GM18867 (cell line): Measurements from ENCODE around the gene CYP1B1.
"Not testable (repeated sequence)": the region's sequence is repeated elsewhere in the genome, so short reads cannot be mapped to it uniquely, and the experiment has no call there.

Experiments
- ATAC-seq: cut with Tn5 transposase; IDR thresholded peaks from one replicate; pipeline ENCODE4 v1.9.1; 2021; ENCODE audit warnings: mild to moderate bottlenecking, moderate library complexity; ENCODE audit not compliant: unreplicated experiment

The CYP1B1 gene

DNA sequence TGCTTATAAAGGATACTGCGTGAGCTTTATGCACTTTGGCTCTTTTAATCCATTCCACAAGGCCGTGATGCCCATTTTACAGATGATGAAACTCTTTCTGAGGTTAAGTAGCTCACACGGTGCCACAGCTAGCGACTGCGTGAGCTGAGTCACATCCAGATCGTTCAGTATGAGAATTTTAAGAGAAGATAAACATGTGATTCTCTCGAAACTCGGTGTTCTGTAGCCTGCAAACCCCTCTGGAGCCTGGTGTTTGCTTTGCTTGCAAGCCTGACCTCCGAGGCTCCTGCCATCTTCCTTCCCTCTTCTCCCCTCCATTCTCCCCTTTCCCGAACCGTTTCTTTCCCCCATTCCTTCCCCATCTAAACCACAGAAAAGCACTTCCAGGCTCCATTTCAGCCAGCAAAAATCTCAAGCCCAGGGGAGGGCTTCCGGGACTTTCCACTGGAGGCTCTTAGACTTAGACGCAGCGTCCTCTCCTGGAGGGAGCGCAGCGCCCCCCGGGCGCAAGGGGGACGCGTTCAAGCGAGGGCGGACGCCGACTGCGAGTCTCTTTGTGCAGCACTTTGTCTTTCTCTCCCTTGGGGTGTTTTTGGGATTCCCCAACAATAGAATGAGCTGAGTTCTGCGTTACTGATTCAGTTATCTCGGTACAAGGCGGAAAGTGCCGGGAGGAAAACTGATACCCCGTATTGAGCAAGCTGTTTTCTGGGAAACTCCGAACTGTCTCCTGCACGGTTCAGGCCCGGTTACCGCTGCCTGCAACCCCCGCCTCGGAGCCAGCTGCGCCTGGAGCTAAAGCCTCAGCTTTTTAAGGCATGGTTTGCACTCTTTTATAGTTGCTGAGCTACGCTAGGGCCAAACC, 38.0 kb downstream of the CYP1B1 start:
- ATAC-seq, result peak; percentile 70

DNA sequence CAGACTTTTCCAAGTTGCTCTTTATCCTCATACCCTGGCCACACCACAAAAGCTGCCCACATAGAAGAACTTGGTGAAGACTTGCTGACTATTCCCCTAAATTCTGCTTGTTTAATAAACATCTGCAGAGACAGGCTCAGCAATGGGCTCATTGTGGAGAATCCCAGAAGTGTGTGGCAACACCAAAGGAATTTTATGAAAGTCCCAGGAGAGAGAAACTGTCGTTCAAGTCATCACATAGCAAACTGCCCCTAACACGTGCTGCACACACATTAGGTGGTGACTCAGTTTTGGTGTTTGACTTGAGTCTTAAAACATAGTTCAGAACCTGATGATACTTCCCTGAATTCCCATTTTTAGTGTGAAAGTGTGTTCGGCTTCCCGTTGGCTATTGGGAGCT, 38.6 kb downstream of the CYP1B1 start:
- peak; percentile 5 for ATAC-seq

DNA sequence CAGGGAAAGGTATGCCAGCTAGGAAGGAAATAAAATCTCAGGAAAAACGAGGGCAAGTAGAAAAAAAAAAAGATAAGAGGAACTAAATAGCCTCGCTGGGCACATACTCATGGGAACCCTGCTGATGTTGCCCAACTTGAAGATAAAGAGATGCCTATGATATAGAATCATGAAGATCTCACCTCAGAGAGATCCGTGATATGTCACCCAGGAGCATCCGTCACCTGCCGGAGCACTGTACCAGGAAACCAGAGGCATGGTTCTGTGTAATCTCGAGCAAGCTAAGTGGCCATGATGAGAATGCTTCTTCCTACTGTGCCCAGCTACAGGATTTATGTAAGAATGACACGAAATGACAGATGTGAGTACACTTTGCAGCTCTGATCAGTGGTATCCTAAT, 40.0 kb downstream of the CYP1B1 start:
- no peak for ATAC-seq

DNA sequence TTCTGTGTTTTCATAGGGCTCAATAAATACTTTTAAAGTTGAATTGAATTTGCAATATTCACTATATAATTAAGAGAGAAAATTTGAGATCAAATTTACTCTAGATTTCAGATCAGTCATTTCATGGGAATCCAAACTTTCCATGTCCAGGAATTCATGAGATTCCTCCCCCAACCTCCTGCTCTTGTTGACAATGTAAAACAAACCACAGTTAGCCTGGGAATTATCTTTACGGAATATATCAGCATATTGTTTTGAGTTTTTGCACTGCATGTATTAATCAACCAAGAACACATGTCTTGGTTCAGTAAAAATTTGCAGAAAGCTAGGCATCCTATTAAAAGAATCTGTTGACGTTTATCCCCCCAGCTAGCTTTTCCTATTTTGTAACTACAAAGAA, 42.3 kb downstream of the CYP1B1 start:
- no peak for ATAC-seq

DNA sequence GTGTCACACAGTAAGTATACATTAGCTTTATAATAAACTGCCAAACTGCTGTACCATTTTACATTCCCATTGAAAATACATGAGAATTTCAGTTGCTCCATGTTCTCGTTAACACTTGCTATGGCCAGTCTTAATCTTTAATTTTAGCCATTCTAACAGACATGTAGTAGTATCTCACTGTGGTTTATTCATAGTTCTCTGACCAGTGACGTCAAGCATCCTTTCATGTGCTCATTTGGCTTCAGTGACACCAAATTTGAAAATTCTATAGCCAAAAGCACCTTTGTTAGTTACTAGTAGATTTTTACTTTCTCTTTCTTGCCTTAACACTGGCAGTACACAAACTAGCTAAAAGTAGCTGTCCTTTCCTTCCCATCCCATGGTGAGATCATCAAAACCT, 43.0 kb downstream of the CYP1B1 start:
- ATAC-seq, result no peak

DNA sequence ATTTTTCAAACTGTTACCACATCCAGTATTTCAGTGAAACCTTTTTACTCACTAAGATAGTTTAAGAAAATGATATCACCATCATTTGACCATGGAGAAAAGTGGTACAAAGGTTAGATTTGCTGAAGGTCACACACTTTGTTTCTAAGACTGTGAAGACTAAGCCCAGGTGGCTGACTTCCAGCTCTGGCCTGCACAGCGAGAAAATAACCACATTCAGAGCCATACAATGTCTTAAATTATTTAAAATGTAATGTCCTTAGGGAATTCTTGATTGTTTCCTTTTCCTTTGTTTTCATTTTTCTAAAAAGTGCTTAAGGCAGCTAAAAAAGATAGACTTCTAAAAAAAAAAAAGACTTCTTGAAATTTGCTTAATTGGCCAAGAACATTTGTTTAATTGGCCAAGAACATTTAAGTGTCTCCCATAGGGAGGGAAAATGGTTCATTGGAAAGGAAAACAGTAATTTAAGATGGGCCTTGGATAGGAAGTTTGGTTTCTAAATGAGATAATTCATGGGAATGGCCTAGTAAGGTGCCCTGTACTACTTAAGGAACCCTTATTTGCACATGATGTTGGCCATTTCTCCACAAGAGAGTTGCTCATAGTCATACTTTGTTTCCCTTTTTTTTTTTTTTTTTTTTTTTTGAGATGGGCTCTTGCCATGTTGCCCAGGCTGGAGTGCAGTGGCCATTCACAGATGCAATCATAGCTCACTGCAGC, 45.2 kb downstream of the CYP1B1 start:
- no peak for ATAC-seq

DNA sequence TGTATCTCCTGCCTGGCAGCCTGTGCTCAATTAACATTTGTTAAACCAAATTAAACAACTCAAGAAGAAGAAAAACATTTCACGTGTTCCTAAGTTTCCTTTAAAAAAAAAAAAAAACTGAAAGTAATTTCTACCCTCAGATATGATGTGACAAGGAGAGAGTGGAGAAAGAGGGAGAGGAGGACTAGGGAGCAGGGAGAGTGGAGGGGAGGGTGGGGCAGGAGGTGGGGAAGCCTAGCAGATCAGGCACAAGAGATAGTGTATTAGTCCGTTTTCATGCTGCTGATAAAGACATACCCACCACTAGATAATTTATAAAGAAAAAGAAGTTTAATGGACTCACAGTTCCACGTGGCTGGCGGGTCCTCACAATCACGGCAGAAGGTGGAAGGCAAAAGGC, 46.4 kb downstream of the CYP1B1 start:
- no peak for ATAC-seq

DNA sequence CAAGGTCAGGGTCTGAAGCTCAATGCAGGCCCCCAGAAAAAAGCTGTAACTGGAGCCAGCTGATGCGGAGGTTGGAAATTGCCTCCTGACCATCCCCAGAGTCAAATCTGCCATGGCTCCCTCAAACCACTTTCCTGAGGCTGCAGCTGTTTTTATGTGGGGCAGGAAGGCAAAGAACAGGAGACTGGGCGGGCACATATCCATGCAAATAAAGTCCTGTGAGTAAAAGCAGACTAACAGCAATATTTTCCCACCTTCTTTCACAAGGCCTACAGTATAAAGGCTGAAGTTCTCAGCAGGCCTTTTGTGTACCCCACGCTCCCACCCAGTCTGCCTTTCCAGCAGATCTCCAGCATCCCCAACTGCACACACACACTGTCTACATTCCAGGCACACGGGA, 47.1 kb downstream of the CYP1B1 start:
- no peak for ATAC-seq

DNA sequence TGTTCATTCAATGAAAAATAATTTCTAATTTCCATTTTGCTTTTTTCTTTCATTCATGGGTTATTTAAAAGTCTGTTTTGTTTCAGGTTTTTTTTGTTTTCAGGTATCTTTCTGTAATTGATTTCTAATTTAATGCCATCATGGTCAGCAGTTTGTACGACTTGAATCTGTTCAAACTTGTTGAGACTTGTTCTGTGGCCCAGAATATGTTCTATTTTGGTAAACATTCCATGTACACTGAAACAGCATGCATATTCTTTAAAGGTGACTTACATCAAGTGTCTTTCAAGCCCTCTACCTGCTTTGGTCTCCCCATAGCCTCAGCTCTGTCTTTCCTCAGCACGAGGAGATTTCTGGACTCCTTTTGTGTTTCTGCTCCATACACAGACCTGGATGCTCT, 49.1 kb downstream of the CYP1B1 start:
- ATAC-seq, result no peak

DNA sequence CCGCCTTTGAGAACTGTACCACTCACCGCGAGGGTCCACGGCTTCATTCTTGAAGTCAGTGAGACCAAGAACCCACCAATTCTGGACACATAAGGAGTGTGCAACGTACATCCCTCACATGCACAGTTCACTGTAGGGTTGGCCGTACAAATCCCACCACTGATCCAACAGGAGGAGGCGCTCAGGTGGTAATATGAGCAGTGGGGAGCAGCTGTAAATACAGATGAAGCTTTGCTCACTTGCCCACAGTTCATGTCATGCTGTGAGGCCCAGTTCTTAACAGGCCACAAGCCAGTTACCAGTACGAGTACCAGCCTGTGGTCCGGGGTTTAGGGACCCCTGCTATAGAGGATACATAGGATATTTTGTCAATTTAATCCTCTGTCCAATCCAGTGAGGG, 54.4 kb downstream of the CYP1B1 start:
- ATAC-seq, result no peak

DNA sequence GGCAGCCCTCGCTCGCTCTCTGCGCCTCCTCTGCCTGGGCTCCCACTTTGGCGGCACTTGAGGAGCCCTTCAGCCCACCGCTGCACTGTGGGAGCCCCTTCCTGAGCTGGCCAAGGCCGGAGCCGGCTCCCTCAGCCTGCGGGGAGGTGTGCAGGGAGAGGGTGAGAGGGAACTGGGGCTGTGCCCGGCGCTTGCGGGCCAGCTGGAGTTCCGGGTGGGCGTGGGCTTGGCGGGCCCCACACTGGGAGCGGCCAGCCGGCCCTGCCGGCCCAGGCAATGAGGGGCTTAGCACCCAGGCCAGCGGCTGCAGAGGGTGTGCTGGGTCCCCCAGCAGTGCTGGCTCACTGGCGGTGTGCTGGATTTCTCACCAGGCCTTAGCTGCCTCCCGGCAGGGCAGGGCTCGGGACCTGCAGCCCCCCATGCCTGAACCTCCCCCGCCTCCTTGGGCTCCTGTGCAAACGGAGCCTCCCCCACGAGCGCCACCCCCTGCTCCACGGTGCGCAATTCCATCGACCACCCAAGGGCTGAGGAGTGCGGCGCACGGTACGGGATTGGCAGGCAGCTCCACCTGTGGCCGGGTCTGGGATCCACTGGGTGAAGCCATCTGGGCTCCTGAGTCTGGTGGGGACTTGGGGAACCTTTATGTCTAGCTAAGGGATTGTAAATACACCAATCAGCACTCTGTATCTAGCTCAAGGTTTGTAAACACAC, 55.4 kb downstream of the CYP1B1 start:
- ATAC-seq, result not testable (repeated sequence)

DNA sequence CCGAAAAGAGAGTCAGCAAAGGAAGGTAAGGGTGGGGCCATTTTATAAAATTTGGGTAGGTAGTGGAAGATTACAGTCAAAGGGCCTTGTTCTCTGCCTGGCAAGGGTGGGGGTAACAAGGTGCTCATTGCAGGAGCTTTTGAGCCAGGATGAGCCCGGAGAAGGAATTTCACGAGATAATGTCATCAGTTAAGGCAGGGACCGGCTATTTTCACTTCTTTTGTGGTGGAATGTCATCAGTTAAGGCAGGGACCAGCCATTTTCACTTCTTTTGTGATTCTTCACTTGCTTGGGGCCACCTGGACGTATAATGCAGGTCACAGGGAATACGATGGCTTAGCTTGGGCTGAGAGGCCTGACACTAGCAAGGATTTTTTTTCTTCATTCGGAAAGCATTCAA, 58.1 kb downstream of the CYP1B1 start:
- ATAC-seq, result no peak
